Astrocyte (in vitro differentiated cells and primary cell): ENCODE results near the gene NUDT16L1.

Experiments
- EZH2 ChIP-seq: IDR thresholded peaks from 2 replicates; pipeline ENCODE4 v1.6.1; 2012; ENCODE audit warnings: mild to moderate bottlenecking, low read length, inconsistent platforms; ENCODE audit not compliant: insufficient read depth
- TF ChIP-seq, protein P1 (sequence below): IDR thresholded peaks from 2 replicates; pipeline ENCODE4 v1.5.1; 2011; ENCODE audit warnings: low read depth, mild to moderate bottlenecking, inconsistent platforms, low read length, moderate library complexity; ENCODE audit not compliant: insufficient read depth

DNA sequence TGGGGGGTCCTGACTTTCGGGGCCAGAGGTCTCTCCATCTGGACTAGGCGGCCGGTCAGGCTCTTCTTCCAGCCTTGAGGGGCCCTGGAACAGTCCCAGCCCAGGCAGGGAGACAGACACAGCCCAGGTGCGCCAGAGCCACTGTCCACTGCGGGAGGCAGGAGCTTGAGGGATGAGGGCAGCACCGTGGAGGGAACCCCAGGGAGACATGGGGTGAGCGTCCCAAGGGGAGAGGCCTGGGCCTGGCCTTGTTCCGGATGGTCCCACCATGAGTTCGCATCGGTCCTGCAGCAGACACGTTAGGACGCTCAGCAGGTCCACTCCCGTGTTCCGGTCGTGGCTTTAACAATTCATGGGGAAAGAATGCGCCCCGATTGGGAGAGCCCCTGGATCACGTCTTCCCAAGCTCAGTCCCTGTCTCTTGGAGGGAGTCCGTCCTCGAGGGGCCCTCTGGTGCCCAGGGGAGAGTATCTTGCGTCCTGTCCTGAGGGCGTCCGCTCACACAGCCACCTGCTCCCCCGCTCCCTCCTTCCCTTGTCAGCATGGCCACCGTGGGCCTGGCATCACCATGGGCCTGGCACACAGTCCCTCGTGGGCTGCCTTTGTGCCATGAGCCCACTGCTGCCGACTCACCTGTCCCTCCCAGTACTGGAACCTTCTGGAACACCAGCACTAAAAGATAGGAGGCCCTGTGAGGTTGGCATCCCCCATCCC is 6.7 kb upstream of the NUDT16L1 start:
- TF ChIP-seq, protein P1, sequence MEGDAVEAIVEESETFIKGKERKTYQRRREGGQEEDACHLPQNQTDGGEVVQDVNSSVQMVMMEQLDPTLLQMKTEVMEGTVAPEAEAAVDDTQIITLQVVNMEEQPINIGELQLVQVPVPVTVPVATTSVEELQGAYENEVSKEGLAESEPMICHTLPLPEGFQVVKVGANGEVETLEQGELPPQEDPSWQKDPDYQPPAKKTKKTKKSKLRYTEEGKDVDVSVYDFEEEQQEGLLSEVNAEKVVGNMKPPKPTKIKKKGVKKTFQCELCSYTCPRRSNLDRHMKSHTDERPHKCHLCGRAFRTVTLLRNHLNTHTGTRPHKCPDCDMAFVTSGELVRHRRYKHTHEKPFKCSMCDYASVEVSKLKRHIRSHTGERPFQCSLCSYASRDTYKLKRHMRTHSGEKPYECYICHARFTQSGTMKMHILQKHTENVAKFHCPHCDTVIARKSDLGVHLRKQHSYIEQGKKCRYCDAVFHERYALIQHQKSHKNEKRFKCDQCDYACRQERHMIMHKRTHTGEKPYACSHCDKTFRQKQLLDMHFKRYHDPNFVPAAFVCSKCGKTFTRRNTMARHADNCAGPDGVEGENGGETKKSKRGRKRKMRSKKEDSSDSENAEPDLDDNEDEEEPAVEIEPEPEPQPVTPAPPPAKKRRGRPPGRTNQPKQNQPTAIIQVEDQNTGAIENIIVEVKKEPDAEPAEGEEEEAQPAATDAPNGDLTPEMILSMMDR: no peak
- no peak for TF ChIP-seq EZH2
